Lower leg skin (tissue), 4 donors: ENCODE data around the gene ADAMTS16. TPM values are rescaled to one million over a fixed set of nuclear protein-coding genes. Genes with fewer than 3 reads are reported as not detected.
A peak's percentile ranks its signal among the peaks of the same experiment; 100 is the strongest.

Experiments
- DNase-seq, 2 donors: peaks; one replicate each; pipeline ENCODE4 v3.0.0-alpha.2; 2019; ENCODE audit warnings: low spot score in 2 of 2
- H3K4me3 ChIP-seq: fragments of 200-600 bp; sonication (generic); 2 replicates; pipeline ENCODE4 v1.5.1; 2017; ENCODE audit warnings: mild to moderate bottlenecking, low read depth; ENCODE audit not compliant: poor library complexity, severe bottlenecking
- POLR2A ChIP-seq, 2 donors: fragments of 450-650 bp; IDR thresholded peaks; one replicate each; pipeline ENCODE4 v1.6.1; 2016 to 2017; ENCODE audit warnings: antibody characterized with exemption in 2 of 2, mild to moderate bottlenecking in 1 of 2, moderate library complexity in 1 of 2
- WGBS, 2 donors: methylation state at CpG; one replicate each; pipeline ENCODE4 v1.1.5; 2018; 5-methylcytosine and 5-hydroxymethylcytosine counted together
- intact Hi-C: fragments of 100-400 bp; cut with DNase I; formaldehyde crosslinking; loops from one replicate; pipeline ENCODE4 v1.15.0; 2023; ENCODE audit warnings: low total_unique reads
- total RNA-seq, 4 donors: library from RNA; depleted of rRNA; stranded (reverse); fragments of >200 nt; gene quantifications; one replicate each; pipeline ENCODE4 v1.1.0, GENCODE V29; 2016
- TF ChIP-seq, protein P1 (sequence below), 3 donors: fragments of 450-650 bp; IDR thresholded peaks; one replicate each; pipeline ENCODE4 v1.5.1; 2016; ENCODE audit warnings: antibody characterized with exemption in 3 of 3, mild to moderate bottlenecking in 3 of 3, moderate library complexity in 2 of 3

The ADAMTS16 gene
- total RNA-seq, 4 donors from 2014 or later, result 0.55 TPM; not detected in 3

DNA sequence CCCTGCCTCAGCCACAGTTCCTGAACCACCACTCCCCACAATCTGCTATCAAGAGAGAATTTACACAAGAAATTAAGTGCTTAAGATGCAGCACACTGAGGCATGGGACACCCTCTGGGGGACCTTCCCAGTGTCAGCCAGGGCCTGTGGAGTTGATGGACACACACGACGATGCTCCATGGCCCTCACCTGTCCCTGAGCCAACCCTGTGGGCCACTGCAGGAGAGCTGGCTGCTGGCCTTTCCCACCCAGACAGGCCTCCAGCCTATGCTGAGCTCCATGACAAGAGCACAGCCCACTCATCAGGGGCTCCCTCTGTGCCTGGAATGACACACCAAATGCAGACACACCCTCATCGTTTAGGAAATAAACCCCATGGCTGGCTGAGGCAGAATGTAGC is 124.6 kb downstream of the ADAMTS16 start:
- TF ChIP-seq, protein P1, sequence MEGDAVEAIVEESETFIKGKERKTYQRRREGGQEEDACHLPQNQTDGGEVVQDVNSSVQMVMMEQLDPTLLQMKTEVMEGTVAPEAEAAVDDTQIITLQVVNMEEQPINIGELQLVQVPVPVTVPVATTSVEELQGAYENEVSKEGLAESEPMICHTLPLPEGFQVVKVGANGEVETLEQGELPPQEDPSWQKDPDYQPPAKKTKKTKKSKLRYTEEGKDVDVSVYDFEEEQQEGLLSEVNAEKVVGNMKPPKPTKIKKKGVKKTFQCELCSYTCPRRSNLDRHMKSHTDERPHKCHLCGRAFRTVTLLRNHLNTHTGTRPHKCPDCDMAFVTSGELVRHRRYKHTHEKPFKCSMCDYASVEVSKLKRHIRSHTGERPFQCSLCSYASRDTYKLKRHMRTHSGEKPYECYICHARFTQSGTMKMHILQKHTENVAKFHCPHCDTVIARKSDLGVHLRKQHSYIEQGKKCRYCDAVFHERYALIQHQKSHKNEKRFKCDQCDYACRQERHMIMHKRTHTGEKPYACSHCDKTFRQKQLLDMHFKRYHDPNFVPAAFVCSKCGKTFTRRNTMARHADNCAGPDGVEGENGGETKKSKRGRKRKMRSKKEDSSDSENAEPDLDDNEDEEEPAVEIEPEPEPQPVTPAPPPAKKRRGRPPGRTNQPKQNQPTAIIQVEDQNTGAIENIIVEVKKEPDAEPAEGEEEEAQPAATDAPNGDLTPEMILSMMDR (IDR thresholded peaks at IDR 0.05), result no peak
- TF ChIP-seq POLR2A (IDR thresholded peaks at IDR 0.05), result no peak
- no peak for DNase-seq
- intact Hi-C loops, result no loop called here
- no peak overlapping the region for H3K4me3 ChIP-seq
- 74 to 91% methylated on average over 3 of the region's 3 CpGs for WGBS, 2 donors

DNA sequence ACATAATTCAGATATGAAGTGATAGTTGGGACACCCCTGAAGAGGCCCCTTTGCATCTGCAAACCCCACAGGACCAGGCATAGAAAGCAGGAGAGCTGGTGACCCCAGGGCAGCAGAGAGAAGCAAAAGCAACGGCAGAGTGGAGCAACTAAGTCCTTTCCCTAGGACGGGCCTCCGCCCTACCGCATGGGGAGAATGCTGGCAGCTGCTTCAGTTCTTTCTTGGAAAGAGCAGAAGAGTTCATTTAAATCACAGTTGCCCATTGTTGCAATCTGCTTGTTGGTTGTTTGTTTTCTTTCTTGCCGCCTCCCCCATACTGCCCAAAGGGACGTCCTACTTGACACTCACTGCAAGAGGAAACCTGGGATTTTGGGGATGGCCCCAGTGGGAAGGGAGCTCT is 126.2 kb downstream of the ADAMTS16 start:
- H3K4me3 ChIP-seq, result no peak overlapping the region
- DNase-seq, result no peak
- TF ChIP-seq, protein P1 (IDR thresholded peaks at IDR 0.05), result no peak
- 60 to 73% methylated on average over 6 of the region's 6 CpGs for WGBS, 2 donors
- intact Hi-C loops, result no loop called here

DNA sequence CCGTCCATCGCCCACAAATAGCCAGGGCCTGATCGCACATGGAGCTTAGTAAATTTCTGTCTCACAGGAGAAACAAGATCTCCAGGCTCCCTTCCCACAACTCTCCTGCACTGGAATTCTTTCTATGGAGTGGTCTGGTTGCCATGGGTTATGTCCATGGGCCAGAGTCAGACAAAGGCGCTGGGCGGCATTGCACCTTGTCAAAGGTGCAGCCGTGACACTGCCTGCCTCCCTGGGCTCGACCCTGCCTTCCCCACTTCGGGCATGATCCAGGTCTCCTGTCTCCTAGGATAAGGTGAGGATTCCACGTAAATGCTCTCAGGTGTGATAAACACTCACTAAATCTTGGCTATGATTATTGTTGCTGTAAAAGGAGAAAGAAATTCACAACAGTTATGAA is 130.0 kb downstream of the ADAMTS16 start:
- TF ChIP-seq POLR2A (IDR thresholded peaks at IDR 0.05), result no peak
- TF ChIP-seq, protein P1 (IDR thresholded peaks at IDR 0.05), result no peak
- no peak for DNase-seq
- no peak overlapping the region for H3K4me3 ChIP-seq
- intact Hi-C loops, result no loop called here
- WGBS, 2 donors, result 93 to 94% methylated on average over 9 of the region's 9 CpGs

DNA sequence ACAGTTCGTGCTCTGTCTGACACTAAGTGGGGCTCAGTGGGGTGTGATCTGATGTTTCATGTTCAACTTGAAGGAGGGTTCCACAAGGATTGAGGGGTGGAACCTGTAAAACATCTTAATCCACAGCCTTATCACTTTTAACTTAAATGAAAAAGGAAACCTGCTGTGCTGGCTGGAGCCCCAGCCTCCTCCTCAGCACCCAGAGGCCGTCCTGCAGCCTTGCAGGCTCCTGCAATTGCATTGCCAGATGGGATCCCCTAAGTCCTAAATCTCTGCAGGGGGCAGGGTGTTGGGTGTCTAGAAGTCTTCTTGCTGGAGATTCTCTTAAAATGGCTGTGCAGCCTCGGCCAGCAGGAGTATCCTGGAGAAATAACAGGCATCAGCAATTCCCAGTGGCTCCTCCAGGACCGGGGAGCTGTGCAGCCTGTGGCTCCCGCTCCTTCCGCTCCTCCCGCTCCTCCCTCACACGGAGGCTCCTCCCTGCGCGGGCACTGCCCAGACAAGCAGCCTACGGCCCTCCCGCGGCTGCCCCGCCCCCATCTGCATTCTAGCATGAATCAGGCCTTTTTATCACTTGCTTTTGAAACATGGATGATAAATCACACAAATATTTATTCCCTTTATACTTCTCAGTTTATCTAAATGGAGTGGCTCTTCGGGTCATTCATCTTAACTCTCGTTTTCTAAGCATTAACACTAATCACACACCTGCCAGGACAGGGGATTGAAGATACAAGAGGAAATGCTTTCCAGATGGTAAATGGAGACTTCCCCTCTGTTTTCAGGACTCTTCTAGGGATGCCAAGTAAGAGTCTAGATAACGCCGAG is 131.0 kb downstream of the ADAMTS16 start:
- no peak overlapping the region for H3K4me3 ChIP-seq
- TF ChIP-seq POLR2A (IDR thresholded peaks at IDR 0.05), result no peak
- TF ChIP-seq, protein P1 (IDR thresholded peaks at IDR 0.05), result no peak
- DNase-seq, result peak in 1 of 2 donors; percentile 32
- WGBS, 2 donors, result 27 to 44% methylated on average over 18 of the region's 18 CpGs
- intact Hi-C loops, result no loop called here

DNA sequence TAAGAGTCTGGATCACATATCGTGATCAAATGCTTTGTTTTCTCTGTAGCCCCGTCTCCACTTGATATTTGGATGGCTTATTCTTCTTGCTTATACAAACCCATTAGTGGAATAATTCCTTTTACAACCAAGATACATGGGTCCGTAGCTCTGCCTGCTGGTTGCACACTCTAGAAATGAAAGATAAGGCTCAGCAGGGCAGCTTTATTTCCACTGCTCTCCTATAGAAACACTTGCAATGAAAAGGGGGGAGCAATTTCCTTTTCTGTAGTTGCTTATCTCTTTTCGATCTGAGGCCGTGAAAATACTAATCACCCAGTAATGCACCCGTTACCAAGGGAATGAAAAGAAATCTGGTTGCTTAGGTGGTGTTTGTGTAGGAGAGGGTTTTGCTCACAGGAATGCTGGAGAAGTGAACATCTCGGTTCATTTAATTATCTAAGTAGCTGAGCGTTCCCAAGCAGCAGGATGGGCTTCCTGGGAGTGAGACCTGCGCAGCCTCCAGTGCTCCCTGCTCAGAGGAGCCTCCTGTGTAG is 131.7 kb downstream of the ADAMTS16 start:
- TF ChIP-seq, protein P1 (IDR thresholded peaks at IDR 0.05), result no peak
- TF ChIP-seq POLR2A (IDR thresholded peaks at IDR 0.05), result no peak
- H3K4me3 ChIP-seq, result no peak overlapping the region
- no peak for DNase-seq
- intact Hi-C loops, result no loop called here
- WGBS, 2 donors, result 53% methylated on average over 9 of the region's 9 CpGs
